ENCODE data around the gene FAHD1.
"Not testable (repeated sequence)": the region's sequence is repeated elsewhere in the genome, so short reads cannot be mapped to it uniquely, and the experiment has no call there.

The FAHD1 gene

GRCh38 chr16:1871974-1872635 lies 45.1 kb downstream of the FAHD1 start, which contains the start of gene MEIOB:
MEIOB (minus strand) TSS chr16:1872164; CDS start chr16:1868175, 3,989 bp downstream.
- in situ Hi-C loops (cut with MboI; ENCODE audit: low pct_unique_long_range_greater_than_20kb, low sequenced_read_pairs) = no loop called here
- no peak for DNase-seq

DNA sequence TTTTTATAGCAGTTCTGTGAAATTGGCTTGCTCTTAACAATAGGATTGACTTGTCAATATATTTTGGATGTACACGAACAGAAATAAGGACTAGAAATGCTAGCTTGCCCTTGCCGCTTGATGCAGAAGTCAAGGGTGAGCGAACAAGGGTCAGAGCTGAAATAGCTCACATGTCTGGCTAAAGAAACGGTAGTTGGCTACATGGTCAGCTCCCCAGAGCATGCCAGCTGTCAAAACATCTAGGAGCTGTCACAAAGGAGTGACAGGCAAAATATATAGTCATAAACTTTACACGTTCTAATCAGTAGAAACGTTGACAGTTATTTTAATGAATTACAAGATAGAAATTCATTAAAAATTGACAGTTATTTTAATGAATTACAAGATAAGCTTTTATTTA lies 47.8 kb downstream of the FAHD1 start:
- in situ Hi-C loops (cut with MboI; ENCODE audit: low pct_unique_long_range_greater_than_20kb, low sequenced_read_pairs) = no loop called here
- no peak for DNase-seq

DNA sequence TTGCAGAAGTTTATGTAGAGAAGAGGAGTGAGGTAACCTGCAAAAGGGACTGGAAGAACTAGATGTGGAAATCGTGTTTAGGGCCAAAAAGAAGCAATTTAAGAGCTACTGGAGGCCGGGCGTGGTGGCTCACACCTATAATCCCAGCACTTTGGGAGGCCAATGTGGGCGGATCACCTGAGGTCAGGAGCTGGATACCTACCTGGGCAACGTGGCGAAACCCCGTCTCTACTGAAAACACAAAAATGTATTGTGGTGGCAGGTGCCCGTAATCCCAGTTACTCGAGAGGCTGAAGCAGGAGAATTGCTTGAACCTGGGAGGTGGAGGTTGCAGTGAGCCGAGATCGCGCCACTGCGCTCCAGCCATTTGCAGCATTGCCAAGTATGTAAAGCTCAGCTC lies 49.1 kb downstream of the FAHD1 start:
- DNase-seq; in situ Hi-C loops (cut with MboI; ENCODE audit: low pct_unique_long_range_greater_than_20kb, low sequenced_read_pairs): not testable (repeated sequence)

DNA sequence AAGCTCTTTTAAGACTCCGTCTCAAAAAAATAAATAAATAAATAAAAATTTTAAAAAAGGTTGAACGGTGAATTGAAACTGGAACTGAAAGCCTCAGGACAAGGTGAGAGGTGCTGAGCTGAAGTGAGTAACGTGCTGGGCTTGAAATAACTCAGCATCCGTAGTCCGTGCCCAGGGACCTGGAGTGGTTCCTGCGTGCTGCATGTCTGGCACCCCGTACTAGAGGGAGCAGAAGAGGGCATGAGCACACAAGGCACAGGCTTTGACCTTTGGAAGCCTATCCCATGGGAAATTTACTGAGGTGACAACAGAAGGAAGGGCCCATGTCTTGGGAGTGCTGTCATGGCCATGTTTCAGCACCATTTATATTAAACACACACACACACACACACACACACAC lies 49.5 kb downstream of the FAHD1 start:
- no peak for DNase-seq
- in situ Hi-C loops (cut with MboI; ENCODE audit: low pct_unique_long_range_greater_than_20kb, low sequenced_read_pairs) = no loop called here

GRCh38 chr16:1877089-1877488 lies 50.1 kb downstream of the FAHD1 start:
- DNase-seq = no peak
- in situ Hi-C loops (cut with MboI; ENCODE audit: low pct_unique_long_range_greater_than_20kb, low sequenced_read_pairs) = no loop called here

DNA sequence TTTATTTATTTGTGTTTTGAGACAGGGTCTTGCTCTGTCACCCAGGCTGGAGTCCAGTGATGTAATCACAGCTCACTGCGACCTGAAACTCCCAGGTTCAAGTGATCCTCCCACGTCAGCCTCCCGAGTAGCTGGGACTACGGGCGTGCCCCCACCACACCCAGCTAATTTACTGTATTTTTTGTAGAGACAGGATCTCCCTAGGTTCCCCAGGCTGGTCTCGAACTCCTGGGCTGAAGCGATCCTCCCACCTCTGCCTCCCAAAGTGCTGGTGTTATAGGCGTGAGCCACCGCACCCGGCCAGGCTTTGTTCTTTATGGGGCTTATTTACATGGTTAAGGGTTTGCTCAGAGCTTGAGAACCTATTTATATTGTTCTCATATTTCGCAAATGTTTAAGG lies 50.8 kb downstream of the FAHD1 start:
- in situ Hi-C loops (cut with MboI; ENCODE audit: low pct_unique_long_range_greater_than_20kb, low sequenced_read_pairs) = no loop called here
- DNase-seq = no peak

GRCh38 chr16:1878256-1878655 lies 51.2 kb downstream of the FAHD1 start:
- in situ Hi-C loops (cut with MboI; ENCODE audit: low pct_unique_long_range_greater_than_20kb, low sequenced_read_pairs) = no loop called here
- no peak for DNase-seq
